IPS-18c (cell line): ENCODE results near the gene LRRC38.
A peak's percentile ranks its signal among the peaks of the same experiment; 100 is the strongest.
"Not testable (repeated sequence)": the region's sequence is repeated elsewhere in the genome, so short reads cannot be mapped to it uniquely, and the experiment has no call there.

Experiments
- H3K4me3 ChIP-seq: 2 replicates; pipeline ENCODE4 v1.7.0; 2013; ENCODE audit warnings: low read depth, mild to moderate bottlenecking, low read length, moderate library complexity; ENCODE audit not compliant: insufficient read depth
- H3K9me3 ChIP-seq: one replicate; pipeline ENCODE4 v1.6.1; 2013; ENCODE audit warnings: mild to moderate bottlenecking, low read length, moderate library complexity; ENCODE audit not compliant: control insufficient read depth, insufficient read depth

Gene LRRC38

GRCh38 chr1:13513895-13514546 lies at the start of gene LRRC38:
Gene LRRC38 (minus strand): TSS chr1:13514003. CDS start chr1:13513593, 410 bp downstream.
- H3K4me3 ChIP-seq, result peak within 1 kb of the TSS; percentile 41
- H3K9me3 ChIP-seq, result no peaks in the 10 kb centered on the region

GRCh38 chr1:13562981-13563380 lies 49.2 kb upstream of the LRRC38 start:
- H3K4me3 ChIP-seq, H3K9me3 ChIP-seq: not testable (repeated sequence)

- Histone ChIP-seq H3K4me3 (no peak overlapping the region), H3K9me3 (no peaks in the 10 kb centered on the region)
Observed at GRCh38 chr1:13560541-13560940, 46.7 kb upstream of the LRRC38 start.

GRCh38 chr1:13556224-13556764 lies 42.5 kb upstream of the LRRC38 start:
- H3K9me3 ChIP-seq, result no peaks in the 10 kb centered on the region
- no peak overlapping the region for H3K4me3 ChIP-seq

- no peak overlapping the region for H3K4me3 ChIP-seq
- no peaks in the 10 kb centered on the region for H3K9me3 ChIP-seq
Observed at GRCh38 chr1:13554798-13555197, 41.0 kb upstream of the LRRC38 start.

GRCh38 chr1:13550663-13551062 lies 36.9 kb upstream of the LRRC38 start:
- H3K4me3 ChIP-seq, result no peak overlapping the region
- H3K9me3 ChIP-seq, result no peaks in the 10 kb centered on the region

GRCh38 chr1:13549521-13549920 lies 35.7 kb upstream of the LRRC38 start:
- H3K9me3 ChIP-seq, result no peaks in the 10 kb centered on the region
- no peak overlapping the region for H3K4me3 ChIP-seq

GRCh38 chr1:13549021-13549420 lies 35.2 kb upstream of the LRRC38 start:
- Histone ChIP-seq H3K4me3 (no peak overlapping the region), H3K9me3 (no peaks in the 10 kb centered on the region)

- H3K4me3 ChIP-seq, result no peak overlapping the region
- H3K9me3 ChIP-seq, result no peaks in the 10 kb centered on the region
Observed at GRCh38 chr1:13548281-13548680, 34.5 kb upstream of the LRRC38 start.

- no peaks in the 10 kb centered on the region for H3K9me3 ChIP-seq
Observed at GRCh38 chr1:13546791-13547190, 33.0 kb upstream of the LRRC38 start.

GRCh38 chr1:13544221-13544556 lies 30.4 kb upstream of the LRRC38 start:
- Histone ChIP-seq H3K9me3 (no peaks in the 10 kb centered on the region), H3K4me3 (no peak overlapping the region)

More at GRCh38 chr1:13546791-13547190, 33.0 kb upstream of the LRRC38 start:
- H3K4me3 ChIP-seq, result no peak overlapping the region

- Histone ChIP-seq H3K4me3 (no peak overlapping the region), H3K9me3 (no peaks in the 10 kb centered on the region)
Observed at GRCh38 chr1:13543451-13544220, 29.8 kb upstream of the LRRC38 start.

- Histone ChIP-seq H3K4me3 (no peak overlapping the region), H3K9me3 (no peaks in the 10 kb centered on the region)
Observed at GRCh38 chr1:13541435-13542215, 27.8 kb upstream of the LRRC38 start.

GRCh38 chr1:13540866-13541265 lies 27.1 kb upstream of the LRRC38 start:
- Histone ChIP-seq H3K4me3 (no peak overlapping the region), H3K9me3 (no peaks in the 10 kb centered on the region)

- no peaks in the 10 kb centered on the region for H3K9me3 ChIP-seq
- H3K4me3 ChIP-seq, result no peak overlapping the region
Observed at GRCh38 chr1:13539683-13540082, 25.9 kb upstream of the LRRC38 start.

GRCh38 chr1:13538832-13539231 lies 25.0 kb upstream of the LRRC38 start:
- Histone ChIP-seq H3K4me3 (no peak overlapping the region), H3K9me3 (no peaks in the 10 kb centered on the region)

- H3K4me3 ChIP-seq, result no peak overlapping the region
- H3K9me3 ChIP-seq, result no peaks in the 10 kb centered on the region
Observed at GRCh38 chr1:13536571-13536970, 22.8 kb upstream of the LRRC38 start.

GRCh38 chr1:13535227-13535626 lies 21.4 kb upstream of the LRRC38 start:
- Histone ChIP-seq H3K9me3 (no peaks in the 10 kb centered on the region), H3K4me3 (no peak overlapping the region)
